K562 (cell line): ENCODE results near the gene URI1. TPM values are rescaled to one million over a fixed set of nuclear protein-coding genes. Genes with fewer than 3 reads are reported as not detected.

ENCODE experiments used
- ATAC-seq: fragments of 200-7000 bp; cut with Tn5 transposase; 3 replicates; pipeline ENCODE4 v1.9.1; 2020; ENCODE audit warnings: moderate library complexity
- BruUV-seq: library from RNA; stranded (reverse); fragments of 400-500 nt; replicated peaks from 2 replicates; lab custom pipeline; 2021; lab: Mats Ljungman, UMichigan
- CTCF ChIA-PET: fragments of 300-600 bp; formaldehyde crosslinking; extraction: SDS; loops from one replicate; lab custom pipeline; 2021; ENCODE audit warnings: low intra/inter-chr PET ratio; lab: Yijun Ruan, JAX
- POLR2A ChIA-PET: fragments of 300-600, 350-650 bp; sonication (Branson Sonifier 250); formaldehyde crosslinking; extraction: SDS; loops from one replicate; lab custom pipeline; 2021; ENCODE audit warnings: antibody characterized with exemption, inconsistent platforms; lab: Yijun Ruan, JAX
- DNase-seq, 4 experiments: peaks; one replicate each; pipeline versions ENCODE4 v3.0.0 to v3.0.0-alpha.2; 2011 to 2018; ENCODE audit warnings: low spot score in 3 of 4, mixed read lengths in 3 of 4; ENCODE audit errors: extremely low read depth in 1 of 4
- FAIRE-seq: peaks from 2 replicates; lab custom pipeline; 2011; peaks lifted over from hg19 to GRCh38; lab: Jason Lieb, UNC
- H2AFZ ChIP-seq: 2 replicates; pipeline ENCODE4 v1.6.0; 2011; ENCODE audit warnings: low read depth, low read length, control low read depth, inconsistent platforms
- H3K27ac ChIP-seq: fragments of 200-600 bp; 3 replicates; pipeline ENCODE4 v1.8.0; 2011; ENCODE audit warnings: low read depth, mild to moderate bottlenecking, control low read depth, inconsistent platforms, low read length, moderate library complexity, mixed read lengths; ENCODE audit errors: extremely low read depth
- H3K27me3 ChIP-seq, 2 experiments: fragments of 300-600 bp in 1 of 2; 2 replicates in 1 of 2; 3 replicates in 1 of 2; pipeline versions ENCODE4 v1.6.0 to v1.8.0; 2011; ENCODE audit warnings: inconsistent platforms in 2 of 2, low read length in 2 of 2, mild to moderate bottlenecking in 1 of 2, mixed read lengths in 1 of 2, moderate library complexity in 1 of 2; ENCODE audit not compliant: control insufficient read depth in 2 of 2, insufficient read depth in 2 of 2
- H3K36me3 ChIP-seq: fragments of 300-600 bp; 3 replicates; pipeline ENCODE4 v1.8.0; 2011; ENCODE audit warnings: mild to moderate bottlenecking, low read length, inconsistent platforms; ENCODE audit not compliant: control insufficient read depth, insufficient read depth
- H3K4me1 ChIP-seq, 2 experiments: fragments of 200-600 bp in 1 of 2; replicated peaks in 1 of 2; 2 replicates in 1 of 2; 3 replicates in 1 of 2; pipeline versions ENCODE4 v1.5.1 to v1.8.0; 2011; ENCODE audit warnings: inconsistent platforms in 2 of 2, low read length in 2 of 2, mild to moderate bottlenecking in 1 of 2, mixed read lengths in 1 of 2, moderate library complexity in 1 of 2; ENCODE audit not compliant: control insufficient read depth in 2 of 2, insufficient read depth in 2 of 2
- H3K4me2 ChIP-seq: 2 replicates; pipeline ENCODE4 v1.6.1; 2011; ENCODE audit warnings: low read length, control low read depth, inconsistent platforms, mixed read lengths; ENCODE audit not compliant: insufficient read depth
- H3K4me3 ChIP-seq: fragments of 200-600 bp; sonication (generic), shearing (Covaris generic); 2 replicates; pipeline ENCODE4 v1.5.1; 2016; ENCODE audit warnings: control low read depth, inconsistent platforms
- H3K79me2 ChIP-seq: fragments of 200-600 bp; 3 replicates; pipeline ENCODE4 v1.8.0; 2011; ENCODE audit warnings: low read length, inconsistent platforms; ENCODE audit not compliant: control insufficient read depth, insufficient read depth
- H3K9ac ChIP-seq, 2 experiments: 2 replicates each; pipeline versions ENCODE4 v1.6.0 to v1.6.1; 2011; ENCODE audit warnings: low read depth in 2 of 2, low read length in 2 of 2, control low read depth in 1 of 2, inconsistent platforms in 1 of 2, mild to moderate bottlenecking in 1 of 2, mixed read lengths in 1 of 2; ENCODE audit not compliant: insufficient read depth in 1 of 2
- H3K9me1 ChIP-seq: one replicate; pipeline ENCODE4 v1.6.0; 2011; ENCODE audit warnings: inconsistent platforms, mild to moderate bottlenecking, low read length, moderate library complexity; ENCODE audit not compliant: control insufficient read depth, insufficient read depth
- H3K9me3 ChIP-seq: replicated peaks from 2 replicates; pipeline ENCODE4 v1.5.1; 2011; ENCODE audit warnings: low read depth, low read length, inconsistent platforms; ENCODE audit not compliant: control insufficient read depth, insufficient read depth
- H4K20me1 ChIP-seq: replicated peaks from 2 replicates; pipeline ENCODE4 v1.6.1; 2011; ENCODE audit warnings: low read length, inconsistent platforms, mixed read lengths; ENCODE audit not compliant: control insufficient read depth, insufficient read depth
- MEF2A ChIP-seq: IDR thresholded peaks from 2 replicates; pipeline ENCODE4 v1.6.1; 2011; ENCODE audit warnings: low read depth, mild to moderate bottlenecking, low read length, moderate library complexity; ENCODE audit not compliant: control insufficient read depth
- WGBS: fragments of 100-300 bp; shearing (Covaris generic); methylation state at CpG from one replicate; pipeline ENCODE4 v1.1.6; 2016; ENCODE audit warnings: low coverage, mixed read lengths; ENCODE audit not compliant: insufficient coverage; ENCODE audit errors: missing lambda C conversion rate; 5-methylcytosine and 5-hydroxymethylcytosine counted together
- in situ Hi-C: fragments of 300-500 bp; cut with MboI; formaldehyde crosslinking; loops from 4 replicates; pipeline ENCODE4 v1.15.0; 2018; ENCODE audit warnings: inconsistent platforms, mixed read lengths
- intact Hi-C: fragments of 100-400 bp; cut with micrococcal nuclease; formaldehyde crosslinking; loops from 2 replicates; pipeline ENCODE4 v1.14.2; 2022
- polyA plus RNA-seq, 8 experiments: library from polyadenylated mRNA; depleted of rRNA in 4 of 8; stranded (reverse) in 5 of 8; unstranded in 3 of 8; fragments of >200 nt; fragmentation: Nextera tagmentation in 2 of 8; fragmentation: Illumina TruSeq in 1 of 8; extraction: Ambion mirVana in 2 of 8; extraction: Trizol in 1 of 8; gene quantifications; 2 replicates each; pipeline versions ENCODE4 v1.2.1 to v1.2.3, GENCODE V29; 2011 to 2014; ENCODE audit warnings: inconsistent platforms in 1 of 8, missing spikeins in 1 of 8
- total RNA-seq, 7 experiments: library from RNA; depleted of rRNA in 6 of 7; stranded (reverse); fragments of >200 nt in 6 of 7; fragmentation: Illumina TruSeq in 2 of 7; extraction: Trizol in 2 of 7; gene quantifications; 2 replicates each; pipeline versions ENCODE4 v1.2.1 to v1.2.3, GENCODE V29; 2011 to 2021; ENCODE audit warnings: low replicate concordance in 1 of 7
- TF ChIP-seq, protein P1 (sequence below): fragments of 250-450 bp; sonication (Bioruptor Pico); IDR thresholded peaks from 2 replicates; pipeline ENCODE4 v1.4.0; 2020; ENCODE audit warnings: mild to moderate bottlenecking, moderate library complexity, borderline replicate concordance
- TF ChIP-seq, protein P2 (sequence below): sonication (generic); formaldehyde crosslinking; IDR thresholded peaks from 2 replicates; pipeline ENCODE4 v1.8.0; 2023; ENCODE audit warnings: mild to moderate bottlenecking, missing genetic modification reagents

The URI1 gene
- total and polyA plus RNA-seq, 9 of the 15 experiments (the other 6 are each of a cell fraction or from before 2014, with no cell fraction given), result 16.9 to 87.4 (median 63.9) TPM

DNA sequence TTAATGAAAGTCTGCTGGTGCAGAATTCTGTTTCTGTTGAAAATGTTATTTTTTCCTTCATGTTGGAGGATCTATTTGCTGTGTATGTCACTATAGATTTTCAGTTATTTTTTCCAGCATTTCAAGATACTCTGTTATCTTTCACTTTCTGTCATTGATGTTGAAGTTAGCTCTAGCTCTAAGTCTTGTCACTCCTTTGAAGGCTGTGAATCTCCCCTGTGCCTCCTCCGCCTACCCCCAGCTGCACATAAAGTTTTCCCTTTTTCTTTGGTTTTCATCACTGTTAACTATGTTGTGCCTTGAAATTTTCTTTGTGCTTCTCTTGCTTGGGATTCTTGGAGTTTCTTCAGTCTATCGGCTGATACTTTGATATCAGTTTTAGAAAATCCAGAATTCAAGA is 20.8 kb downstream of the URI1 start (continued):
- TF ChIP-seq, protein P1, sequence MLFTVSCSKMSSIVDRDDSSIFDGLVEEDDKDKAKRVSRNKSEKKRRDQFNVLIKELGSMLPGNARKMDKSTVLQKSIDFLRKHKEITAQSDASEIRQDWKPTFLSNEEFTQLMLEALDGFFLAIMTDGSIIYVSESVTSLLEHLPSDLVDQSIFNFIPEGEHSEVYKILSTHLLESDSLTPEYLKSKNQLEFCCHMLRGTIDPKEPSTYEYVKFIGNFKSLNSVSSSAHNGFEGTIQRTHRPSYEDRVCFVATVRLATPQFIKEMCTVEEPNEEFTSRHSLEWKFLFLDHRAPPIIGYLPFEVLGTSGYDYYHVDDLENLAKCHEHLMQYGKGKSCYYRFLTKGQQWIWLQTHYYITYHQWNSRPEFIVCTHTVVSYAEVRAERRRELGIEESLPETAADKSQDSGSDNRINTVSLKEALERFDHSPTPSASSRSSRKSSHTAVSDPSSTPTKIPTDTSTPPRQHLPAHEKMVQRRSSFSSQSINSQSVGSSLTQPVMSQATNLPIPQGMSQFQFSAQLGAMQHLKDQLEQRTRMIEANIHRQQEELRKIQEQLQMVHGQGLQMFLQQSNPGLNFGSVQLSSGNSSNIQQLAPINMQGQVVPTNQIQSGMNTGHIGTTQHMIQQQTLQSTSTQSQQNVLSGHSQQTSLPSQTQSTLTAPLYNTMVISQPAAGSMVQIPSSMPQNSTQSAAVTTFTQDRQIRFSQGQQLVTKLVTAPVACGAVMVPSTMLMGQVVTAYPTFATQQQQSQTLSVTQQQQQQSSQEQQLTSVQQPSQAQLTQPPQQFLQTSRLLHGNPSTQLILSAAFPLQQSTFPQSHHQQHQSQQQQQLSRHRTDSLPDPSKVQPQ (CRISPR knock-in tag), result no peak

DNA sequence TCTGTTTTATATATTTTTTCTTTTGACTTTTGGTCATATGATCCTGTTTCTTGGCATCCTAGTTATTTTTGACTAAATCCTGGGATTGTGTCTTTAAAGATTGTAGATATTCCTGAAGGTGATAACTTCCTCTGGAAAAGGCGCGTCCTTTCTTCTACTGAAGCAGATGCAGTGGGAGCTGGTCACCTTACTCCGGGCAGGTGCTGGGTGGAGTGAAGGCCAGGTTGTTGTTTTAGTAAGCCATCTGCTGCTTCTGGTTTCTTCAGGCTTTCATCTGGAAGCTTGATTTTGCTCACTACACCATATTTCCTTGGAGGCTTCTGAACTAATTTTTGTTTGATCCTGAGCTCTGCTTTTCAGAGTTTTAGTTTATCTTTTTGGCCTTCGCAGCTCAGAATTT is 21.5 kb downstream of the URI1 start:
- BruUV-seq, result no TSS peak
- POLR2A ChIA-PET, result interaction anchor here (0.8 to 1.5 kb wide), 4 partner anchors 14 to 141 kb away, joined by 3 read pairs; no protein-coding TSS in a partner anchor
- TF ChIP-seq, protein P2, sequence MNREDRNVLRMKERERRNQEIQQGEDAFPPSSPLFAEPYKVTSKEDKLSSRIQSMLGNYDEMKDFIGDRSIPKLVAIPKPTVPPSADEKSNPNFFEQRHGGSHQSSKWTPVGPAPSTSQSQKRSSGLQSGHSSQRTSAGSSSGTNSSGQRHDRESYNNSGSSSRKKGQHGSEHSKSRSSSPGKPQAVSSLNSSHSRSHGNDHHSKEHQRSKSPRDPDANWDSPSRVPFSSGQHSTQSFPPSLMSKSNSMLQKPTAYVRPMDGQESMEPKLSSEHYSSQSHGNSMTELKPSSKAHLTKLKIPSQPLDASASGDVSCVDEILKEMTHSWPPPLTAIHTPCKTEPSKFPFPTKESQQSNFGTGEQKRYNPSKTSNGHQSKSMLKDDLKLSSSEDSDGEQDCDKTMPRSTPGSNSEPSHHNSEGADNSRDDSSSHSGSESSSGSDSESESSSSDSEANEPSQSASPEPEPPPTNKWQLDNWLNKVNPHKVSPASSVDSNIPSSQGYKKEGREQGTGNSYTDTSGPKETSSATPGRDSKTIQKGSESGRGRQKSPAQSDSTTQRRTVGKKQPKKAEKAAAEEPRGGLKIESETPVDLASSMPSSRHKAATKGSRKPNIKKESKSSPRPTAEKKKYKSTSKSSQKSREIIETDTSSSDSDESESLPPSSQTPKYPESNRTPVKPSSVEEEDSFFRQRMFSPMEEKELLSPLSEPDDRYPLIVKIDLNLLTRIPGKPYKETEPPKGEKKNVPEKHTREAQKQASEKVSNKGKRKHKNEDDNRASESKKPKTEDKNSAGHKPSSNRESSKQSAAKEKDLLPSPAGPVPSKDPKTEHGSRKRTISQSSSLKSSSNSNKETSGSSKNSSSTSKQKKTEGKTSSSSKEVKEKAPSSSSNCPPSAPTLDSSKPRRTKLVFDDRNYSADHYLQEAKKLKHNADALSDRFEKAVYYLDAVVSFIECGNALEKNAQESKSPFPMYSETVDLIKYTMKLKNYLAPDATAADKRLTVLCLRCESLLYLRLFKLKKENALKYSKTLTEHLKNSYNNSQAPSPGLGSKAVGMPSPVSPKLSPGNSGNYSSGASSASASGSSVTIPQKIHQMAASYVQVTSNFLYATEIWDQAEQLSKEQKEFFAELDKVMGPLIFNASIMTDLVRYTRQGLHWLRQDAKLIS (CRISPR knock-in tag), result no peak
- TF ChIP-seq MEF2A, result no peak

More for the DNA sequence above, 21.5 kb downstream of the URI1 start:
- peaks cover 34% of the 10 kb centered on the region; the same call in 1 of the 2 replicates for H4K20me1 ChIP-seq
- no peaks in the 10 kb centered on the region for H3K9me1 ChIP-seq
- no peak overlapping the region for H2AFZ ChIP-seq
- H3K9ac ChIP-seq, result no peak overlapping the region
- intact Hi-C loops, result no loop called here
- in situ Hi-C loops, result no loop called here
- 0 out of 3 replicates have a peak, but pooled peaks cover 3% of the 10 kb centered on the region for H3K36me3 ChIP-seq
- H3K27ac ChIP-seq, result no peak overlapping the region
- H3K4me1 ChIP-seq, result peaks cover 5 to 28% of the 10 kb centered on the region in 2 experiments; a peak in 4 of 5 replicates
- WGBS, result 74% methylated on average over 4 of the region's 4 CpGs
- no peaks in the 10 kb centered on the region for H3K27me3 ChIP-seq
- DNase-seq (no peak), ATAC-seq (no peak), FAIRE-seq (no peak)
- H3K4me3 ChIP-seq, result no peak overlapping the region
- no peaks in the 10 kb centered on the region for H3K9me3 ChIP-seq
- no peak overlapping the region for H3K4me2 ChIP-seq
- CTCF ChIA-PET, result interaction anchor here (0.7 kb wide), 1 partner anchor 40 kb away, joined by 3 read pairs; no protein-coding TSS in a partner anchor
- peaks cover 98% of the 10 kb centered on the region for H3K79me2 ChIP-seq
